Epithelial cell of prostate (primary cell): ENCODE results near the gene PPP6R2.
A peak's percentile ranks its signal among the peaks of the same experiment; 100 is the strongest.

Source experiments
- DNase-seq: peaks from one replicate; pipeline ENCODE4 v3.0.0-alpha.2; 2011; ENCODE audit warnings: low read depth, low spot score
- H3K27ac ChIP-seq: fragments of 450-650 bp; 2 replicates; pipeline ENCODE4 v1.5.1; 2017; ENCODE audit warnings: mild to moderate bottlenecking

PPP6R2 gene

GRCh38 chr22:50342651-50343540 lies at the start of gene PPP6R2:
Gene PPP6R2 (plus strand): TSS chr22:50343327. CDS start chr22:50393909, 50,582 bp downstream.
- H3K27ac ChIP-seq, result peak within 1 kb of the TSS; percentile 66
- DNase-seq, result no peak

GRCh38 chr22:50293441-50294318 lies 49.4 kb upstream of the PPP6R2 start:
- peak overlapping the region; percentile 89 for H3K27ac ChIP-seq
- DNase-seq, result no peak

- H3K27ac ChIP-seq, result peak overlapping the region; percentile 89
- DNase-seq, result no peak
Observed at GRCh38 chr22:50294319-50294656, 48.8 kb upstream of the PPP6R2 start.

GRCh38 chr22:50296658-50297490 lies 46.3 kb upstream of the PPP6R2 start:
- H3K27ac ChIP-seq, result peak overlapping the region; percentile 11
- DNase-seq, result no peak

GRCh38 chr22:50297510-50298265 lies 45.4 kb upstream of the PPP6R2 start:
- H3K27ac ChIP-seq, result peak overlapping the region; percentile 11
- DNase-seq, result no peak

GRCh38 chr22:50298266-50298637 lies 44.9 kb upstream of the PPP6R2 start:
- no peak for DNase-seq
- H3K27ac ChIP-seq, result no peak overlapping the region

- no peak for DNase-seq
- H3K27ac ChIP-seq, result peak overlapping the region; percentile 7
Observed at GRCh38 chr22:50298937-50299784, 44.0 kb upstream of the PPP6R2 start.

- DNase-seq, result no peak
- peak overlapping the region; percentile 7 for H3K27ac ChIP-seq
Observed at GRCh38 chr22:50299785-50300619, 43.1 kb upstream of the PPP6R2 start.

GRCh38 chr22:50300620-50301257 lies 42.4 kb upstream of the PPP6R2 start:
- DNase-seq, result no peak
- H3K27ac ChIP-seq, result peak overlapping the region; percentile 99

GRCh38 chr22:50301581-50301991 lies 41.5 kb upstream of the PPP6R2 start:
- H3K27ac ChIP-seq, result peak overlapping the region; percentile 99

GRCh38 chr22:50302041-50302541 lies 41.0 kb upstream of the PPP6R2 start:
- peak overlapping the region; percentile 99 for H3K27ac ChIP-seq
- DNase-seq, result no peak

More at GRCh38 chr22:50301581-50301991, 41.5 kb upstream of the PPP6R2 start:
- DNase-seq, result no peak

- peak overlapping the region; percentile 99 for H3K27ac ChIP-seq
- no peak for DNase-seq
Observed at GRCh38 chr22:50302564-50302963, 40.6 kb upstream of the PPP6R2 start.

GRCh38 chr22:50303515-50303847 lies 39.6 kb upstream of the PPP6R2 start:
- DNase-seq, result no peak
- H3K27ac ChIP-seq, result peak overlapping the region; percentile 99

GRCh38 chr22:50303848-50304527 lies 39.1 kb upstream of the PPP6R2 start:
- DNase-seq, result no peak
- peak overlapping the region; percentile 99 for H3K27ac ChIP-seq

GRCh38 chr22:50304528-50305392 lies 38.4 kb upstream of the PPP6R2 start:
- peak overlapping the region; percentile 99 for H3K27ac ChIP-seq
- no peak for DNase-seq
